GM19467 (cell line): ENCODE measurements around the gene MAP2K5.

Source experiments
- ATAC-seq: cut with Tn5 transposase; IDR thresholded peaks from one replicate; pipeline ENCODE4 v1.9.1; 2021; ENCODE audit warnings: mild to moderate bottlenecking, moderate library complexity; ENCODE audit not compliant: unreplicated experiment

MAP2K5 gene

DNA sequence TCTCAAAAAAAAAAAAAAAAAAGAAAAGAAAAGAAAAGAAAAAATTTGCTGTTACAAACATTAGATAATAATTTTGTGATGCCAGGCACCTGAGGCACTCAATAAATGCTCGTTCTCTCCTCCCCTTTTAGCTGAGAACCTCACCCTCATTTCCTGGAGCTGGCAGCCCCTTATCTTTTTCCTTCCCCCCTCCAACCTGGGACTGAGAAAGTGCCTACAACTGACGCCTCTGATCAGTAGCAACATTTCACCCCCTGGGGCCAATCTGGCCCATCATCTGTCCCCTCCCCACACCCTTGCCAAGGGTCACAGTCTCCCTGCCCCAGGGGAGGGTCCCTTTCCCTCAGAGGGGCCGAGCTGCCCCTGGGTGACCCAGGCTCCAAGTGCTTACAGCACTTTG lies 309.9 kb downstream of the MAP2K5 start:
- no peak for ATAC-seq

GRCh38 chr15:67853454-67853853 lies 311.0 kb downstream of the MAP2K5 start:
- no peak for ATAC-seq

DNA sequence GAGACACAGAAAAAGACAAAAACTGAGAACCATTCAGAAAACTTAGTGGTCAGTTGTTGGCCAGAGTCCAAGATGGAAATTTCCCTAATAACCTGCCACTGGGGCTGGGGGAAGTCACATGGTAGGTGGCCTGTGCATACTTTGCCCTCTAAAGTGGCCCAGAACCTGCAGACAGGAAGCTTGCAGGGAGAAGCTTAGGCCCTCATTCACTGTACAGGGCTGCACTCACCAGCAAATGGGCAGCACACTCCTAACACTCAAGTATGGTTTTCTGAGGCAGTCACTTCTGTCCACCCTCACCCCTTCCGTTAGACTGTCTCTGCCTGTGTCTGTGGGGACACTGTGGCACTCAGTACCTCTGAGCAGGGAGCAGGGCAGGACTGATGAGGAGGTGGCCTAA lies 311.9 kb downstream of the MAP2K5 start:
- no peak for ATAC-seq

GRCh38 chr15:67855842-67856241 lies 313.3 kb downstream of the MAP2K5 start:
- no peak for ATAC-seq
